Measurements from ENCODE around the gene GPR17. TPM values are rescaled to one million over a fixed set of nuclear protein-coding genes. Genes with fewer than 3 reads are reported as not detected.

GPR17 gene, protein sequence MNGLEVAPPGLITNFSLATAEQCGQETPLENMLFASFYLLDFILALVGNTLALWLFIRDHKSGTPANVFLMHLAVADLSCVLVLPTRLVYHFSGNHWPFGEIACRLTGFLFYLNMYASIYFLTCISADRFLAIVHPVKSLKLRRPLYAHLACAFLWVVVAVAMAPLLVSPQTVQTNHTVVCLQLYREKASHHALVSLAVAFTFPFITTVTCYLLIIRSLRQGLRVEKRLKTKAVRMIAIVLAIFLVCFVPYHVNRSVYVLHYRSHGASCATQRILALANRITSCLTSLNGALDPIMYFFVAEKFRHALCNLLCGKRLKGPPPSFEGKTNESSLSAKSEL
- 6.1 TPM for total RNA-seq

DNA sequence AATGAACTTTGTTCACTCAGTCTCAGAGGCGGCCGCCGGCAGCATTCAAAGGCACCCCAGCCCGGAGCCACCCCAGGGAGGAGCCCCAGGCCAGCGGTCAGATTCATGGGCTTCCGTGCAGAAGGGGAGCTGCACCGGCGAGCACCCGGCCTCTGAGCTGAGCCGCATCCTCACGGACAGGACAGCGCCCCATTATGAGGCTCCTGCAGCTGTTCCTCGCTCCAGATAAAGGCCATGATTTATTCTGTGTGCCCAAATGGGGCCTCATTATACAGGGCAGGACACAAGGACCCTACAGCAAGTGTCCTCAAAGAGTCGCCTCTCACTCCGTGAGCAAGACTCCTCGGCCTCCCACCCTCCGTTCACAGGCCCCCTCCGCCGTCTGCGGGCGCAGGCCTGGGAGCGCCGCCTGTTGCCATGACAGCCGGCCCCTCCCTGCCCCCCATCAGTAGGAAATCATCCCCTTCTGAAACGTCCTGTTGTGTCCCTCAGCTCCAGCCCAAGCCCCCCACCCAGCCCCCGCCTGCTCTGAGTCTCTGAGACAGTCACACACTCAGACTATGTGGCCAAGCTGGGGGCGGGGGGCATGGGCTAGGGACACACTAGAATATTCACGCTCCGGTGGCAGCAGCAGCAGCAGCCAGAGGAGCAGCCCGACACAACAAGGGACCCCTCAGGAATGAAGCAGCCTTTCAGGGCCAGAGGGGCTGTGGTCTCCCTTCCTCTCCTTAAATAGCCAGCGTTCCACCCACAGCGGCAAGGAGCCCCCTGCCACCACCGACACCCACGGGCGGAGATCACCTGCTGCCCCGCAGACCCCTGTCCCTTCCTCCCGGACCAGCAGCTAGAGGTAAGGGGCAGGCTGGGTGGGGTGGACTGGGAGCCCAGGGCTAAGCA lies at the start of gene GPR17:
TSS of gene GPR17 (plus strand) at position 759 of the 897 bp plus-strand sequence. CDS start 4,583 bp downstream, outside the sequence.
- DNase-seq, result no peak

- DNase-seq, result no peak
These were observed 49.5 kb upstream of the GPR17 start for GRCh38 chr2:127596311-127597045.

DNA sequence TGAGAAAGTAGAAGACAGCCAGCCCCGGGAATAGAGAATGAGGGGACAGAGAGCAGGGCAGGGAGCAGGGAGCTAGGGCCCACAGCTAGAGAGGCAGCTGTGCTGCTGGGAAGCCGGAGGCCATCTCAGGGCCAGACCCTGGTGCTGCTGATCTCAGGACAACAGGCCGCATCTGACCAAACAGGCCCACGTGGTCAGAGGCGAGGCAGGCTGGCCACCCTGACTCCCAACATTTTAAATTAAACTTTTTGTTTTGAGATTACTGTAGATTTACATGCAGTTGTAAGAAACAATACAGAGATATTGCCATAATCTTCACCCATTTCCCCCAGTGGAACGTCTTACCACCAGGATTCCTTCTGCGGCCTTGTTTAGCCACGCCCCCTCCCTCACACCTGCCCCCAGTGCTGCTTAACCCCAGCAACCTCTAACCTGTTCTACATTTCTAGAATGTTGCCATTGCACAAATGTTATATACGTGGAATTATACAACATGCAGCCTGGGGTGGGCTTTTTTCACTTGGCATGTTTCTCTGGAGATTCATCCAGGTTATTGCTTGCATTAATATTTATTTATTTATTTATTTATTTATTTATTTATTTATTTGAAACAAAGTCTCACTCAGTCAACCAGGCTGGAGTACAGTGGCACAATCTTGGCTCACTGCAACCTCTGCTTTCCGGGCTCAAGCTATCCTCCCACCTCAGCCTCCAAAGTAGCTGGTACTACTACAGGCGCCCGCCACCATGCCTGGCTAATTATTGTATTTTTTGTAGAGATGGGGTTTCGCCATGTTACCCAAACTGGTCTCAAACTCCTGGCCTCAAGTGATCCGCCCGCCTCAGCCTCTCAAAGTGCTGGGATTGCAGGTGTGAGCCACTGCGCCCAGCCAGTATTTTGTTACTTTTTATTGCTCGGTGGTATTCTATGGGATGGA lies 48.6 kb upstream of the GPR17 start:
- DNase-seq, result no peak

GRCh38 chr2:127597984-127598380 lies 48.0 kb upstream of the GPR17 start:
- no peak for DNase-seq

- DNase-seq, result no peak
These were observed 47.2 kb upstream of the GPR17 start for GRCh38 chr2:127598711-127599110.

DNA sequence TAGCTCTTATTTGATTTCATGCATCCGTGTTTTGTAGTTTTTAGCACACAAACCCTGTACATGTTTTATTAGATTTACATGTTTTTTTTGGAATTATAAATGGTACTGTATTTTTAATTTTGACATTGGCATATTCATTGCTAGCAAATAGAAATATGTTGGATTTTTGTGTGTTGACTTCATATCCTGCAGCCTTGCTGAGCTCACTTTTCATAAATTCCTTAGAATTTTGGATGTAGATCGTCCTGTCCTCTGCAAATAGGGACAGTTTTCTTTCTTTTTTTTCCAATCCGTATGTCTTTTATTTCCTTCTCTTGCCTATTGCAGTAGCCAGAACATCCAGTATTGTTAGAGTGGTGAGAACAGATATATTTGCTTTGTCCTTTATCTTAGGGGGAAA lies 46.7 kb upstream of the GPR17 start:
- no peak for DNase-seq

DNA sequence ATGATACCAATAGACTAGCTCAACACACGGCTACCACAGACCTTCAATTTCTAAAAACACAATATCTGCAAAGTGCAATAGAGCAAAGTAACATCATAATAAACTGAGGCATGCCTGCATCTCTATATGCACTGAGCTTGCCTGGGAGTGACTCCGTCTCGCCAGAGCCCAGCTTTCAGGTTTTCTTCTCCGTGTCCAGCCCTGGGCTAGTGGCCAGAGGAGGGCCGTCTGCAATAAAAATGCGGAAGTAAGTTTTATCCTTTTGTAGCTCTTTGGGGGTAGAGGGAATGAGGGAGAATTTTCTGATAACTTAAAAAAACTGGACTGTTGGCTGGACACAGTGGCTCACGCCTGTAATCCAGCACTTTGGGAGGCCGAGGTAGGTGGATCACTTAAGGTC lies 41.0 kb upstream of the GPR17 start:
- DNase-seq, result no peak

- no peak for DNase-seq
These were observed 40.2 kb upstream of the GPR17 start for GRCh38 chr2:127605691-127606263.

DNA sequence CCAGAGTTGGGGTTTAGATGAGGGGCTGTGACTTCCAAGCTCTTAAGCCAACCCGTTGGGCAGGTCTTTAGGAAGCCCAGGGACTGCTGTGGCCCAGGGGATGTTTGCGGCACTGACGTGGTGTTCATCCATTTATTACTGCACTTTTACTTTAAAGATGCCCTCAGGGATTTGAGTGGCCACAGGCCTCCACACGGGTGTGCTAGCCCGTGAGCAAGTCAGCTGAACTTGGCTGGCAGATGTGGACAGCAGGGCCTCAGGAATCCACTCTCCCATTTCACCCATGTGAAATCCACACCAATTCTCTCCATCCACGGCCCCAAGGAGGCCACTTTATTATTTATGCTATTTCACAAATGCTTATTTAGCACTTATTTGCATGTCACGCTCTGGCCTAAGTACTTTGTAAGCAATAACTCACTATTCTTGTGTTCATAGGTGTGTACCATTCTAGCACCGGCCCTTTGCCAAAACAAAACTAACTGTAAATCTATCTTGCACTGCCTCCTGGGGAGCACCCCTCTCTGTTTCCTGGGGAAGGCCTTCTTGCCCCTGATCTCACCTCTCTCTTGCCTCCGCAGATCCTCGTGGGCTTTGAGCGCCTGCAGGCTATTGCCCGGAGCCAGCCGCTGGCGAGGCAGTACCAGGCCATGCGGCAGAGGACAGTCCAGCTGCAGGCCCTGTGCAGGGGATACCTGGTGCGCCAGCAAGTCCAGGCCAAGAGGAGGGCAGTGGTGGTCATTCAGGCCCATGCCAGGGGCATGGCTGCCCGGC lies 39.1 kb upstream of the GPR17 start:
- DNase-seq, result no peak

- no peak for DNase-seq
These were observed 38.5 kb upstream of the GPR17 start for GRCh38 chr2:127607399-127607908.

GRCh38 chr2:127608061-127609030 lies 37.6 kb upstream of the GPR17 start:
- no peak for DNase-seq

- no peak for DNase-seq
These were observed 36.8 kb upstream of the GPR17 start for GRCh38 chr2:127609031-127609751.

DNA sequence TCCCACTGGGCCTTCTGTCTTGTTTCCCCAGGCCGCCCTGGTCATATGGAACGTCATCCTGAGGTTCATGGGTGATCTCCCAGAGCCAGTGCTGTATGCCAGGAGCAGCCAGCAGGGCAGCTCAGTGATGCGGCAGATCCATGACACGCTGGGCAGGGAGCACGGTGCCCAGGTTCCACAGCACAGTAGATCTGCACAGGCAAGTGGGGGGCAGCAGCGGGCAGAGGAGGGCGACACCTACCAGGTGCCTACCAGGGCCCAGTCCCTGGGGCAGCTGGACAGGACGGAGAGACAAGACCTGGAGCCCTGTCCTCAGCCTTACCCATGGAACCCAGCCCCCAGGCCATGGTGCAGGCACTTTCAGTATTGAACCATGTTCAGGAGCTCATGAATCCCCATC lies 36.1 kb upstream of the GPR17 start:
- no peak for DNase-seq

DNA sequence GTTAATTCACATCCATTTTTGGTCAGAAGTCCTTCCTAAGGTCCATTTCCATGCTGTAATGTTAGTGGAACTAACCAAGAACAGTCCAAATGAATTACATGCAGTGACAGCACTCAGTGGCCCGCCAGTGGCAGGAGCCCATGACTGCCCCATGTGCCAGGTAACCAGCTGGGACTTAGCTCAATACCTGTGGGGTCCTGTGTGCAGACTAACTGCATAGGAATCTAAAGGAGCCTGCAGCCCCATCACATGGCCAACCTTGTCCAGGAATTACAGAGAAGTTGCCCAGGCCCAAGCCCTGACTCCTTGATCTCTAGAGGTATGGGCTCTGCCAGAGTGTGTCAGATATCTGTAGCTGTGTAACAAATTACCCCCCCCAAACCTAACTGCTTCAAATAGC lies 35.4 kb upstream of the GPR17 start:
- DNase-seq, result no peak

DNA sequence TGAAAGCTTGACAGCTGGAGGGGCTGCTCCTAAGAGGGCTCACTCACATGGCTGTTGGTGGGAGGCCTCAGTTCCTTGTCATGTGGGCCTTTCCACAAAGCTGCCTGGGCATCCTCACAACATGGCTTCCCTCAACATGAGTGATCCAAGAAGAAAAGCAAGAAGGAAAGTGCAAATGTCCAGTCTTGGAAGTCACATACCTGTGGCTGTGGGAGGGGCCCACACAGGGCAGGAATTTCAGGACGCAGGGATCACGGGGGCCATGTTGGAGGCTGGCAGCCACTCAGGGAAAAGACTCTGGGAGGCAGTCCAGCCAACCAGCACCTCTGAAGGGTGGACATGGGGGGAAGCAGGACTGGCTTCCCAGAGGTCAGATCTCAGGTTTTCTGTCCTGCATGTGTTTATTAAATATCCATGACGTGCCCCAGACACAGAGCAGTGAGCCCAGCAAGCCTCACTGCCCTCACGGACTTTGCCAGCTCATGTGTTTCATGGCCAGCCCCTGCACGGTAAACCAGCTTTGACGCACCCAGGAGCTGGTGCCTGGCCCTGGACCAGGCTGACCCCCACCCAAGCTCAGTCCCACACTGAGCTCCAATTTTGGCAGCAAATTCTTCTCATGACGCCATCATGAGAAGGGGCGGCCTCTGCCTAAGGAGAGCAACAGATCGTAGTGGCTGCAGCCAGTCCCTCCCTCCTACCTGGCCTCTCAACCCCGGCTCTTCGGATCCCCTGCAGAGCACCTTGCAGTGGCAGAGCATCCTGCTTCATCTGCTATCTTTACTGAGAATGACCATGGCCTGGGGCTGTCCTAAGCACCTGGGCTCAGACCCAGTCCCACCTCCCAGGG lies 34.7 kb upstream of the GPR17 start:
- no peak for DNase-seq

- DNase-seq, result no peak
These were observed 33.7 kb upstream of the GPR17 start for GRCh38 chr2:127612111-127612822.

GRCh38 chr2:127614246-127614645 lies 31.7 kb upstream of the GPR17 start:
- no peak for DNase-seq
